HG02759 (cell line): Measurements from ENCODE around the gene GBE1.
A peak's percentile ranks its signal among the peaks of the same experiment; 100 is the strongest.
"Not testable (repeated sequence)": the region's sequence is repeated elsewhere in the genome, so short reads cannot be mapped to it uniquely, and the experiment has no call there.

Source experiments
- ATAC-seq: cut with Tn5 transposase; IDR thresholded peaks from one replicate; pipeline ENCODE4 v1.9.1; 2021; ENCODE audit warnings: mild to moderate bottlenecking, moderate library complexity; ENCODE audit not compliant: unreplicated experiment

Gene GBE1

DNA sequence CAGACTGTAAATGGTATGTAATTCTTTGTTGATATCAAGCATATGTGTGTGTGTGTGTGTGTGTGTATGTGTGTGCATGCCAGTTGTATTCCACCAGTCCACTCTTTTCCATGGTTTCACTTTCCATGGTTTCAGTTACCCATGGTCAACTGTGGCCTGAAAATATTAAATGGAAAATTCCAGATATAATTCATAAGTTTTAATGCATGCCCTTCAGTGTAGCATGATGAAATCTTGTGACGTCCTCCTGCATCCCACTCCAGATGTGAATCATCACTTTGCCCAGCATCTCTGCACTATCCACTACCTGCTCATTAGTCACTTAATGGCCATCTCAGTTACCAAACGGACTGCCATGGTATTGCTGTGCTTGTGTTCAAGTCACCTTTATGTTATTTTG, 215.9 kb downstream of the GBE1 start:
- no peak for ATAC-seq

DNA sequence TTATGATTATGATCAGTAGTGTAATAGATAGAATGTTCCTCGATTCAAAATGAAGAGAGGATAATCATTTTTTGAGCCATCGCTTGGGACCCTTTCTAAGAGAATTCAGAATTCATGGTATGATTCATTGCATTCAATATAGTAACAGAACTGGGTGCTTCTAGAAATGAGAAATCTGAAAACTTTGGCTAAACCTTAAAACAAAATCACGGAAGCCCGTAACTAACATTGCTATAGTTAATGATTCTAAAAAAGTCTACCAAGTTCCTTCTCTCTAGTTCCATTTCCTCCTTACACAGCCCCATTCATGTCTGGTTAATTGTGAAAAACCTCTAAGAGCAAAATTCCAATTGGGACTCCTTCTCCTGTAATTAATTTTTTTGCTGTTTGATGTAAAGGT, 217.1 kb downstream of the GBE1 start:
- no peak for ATAC-seq

DNA sequence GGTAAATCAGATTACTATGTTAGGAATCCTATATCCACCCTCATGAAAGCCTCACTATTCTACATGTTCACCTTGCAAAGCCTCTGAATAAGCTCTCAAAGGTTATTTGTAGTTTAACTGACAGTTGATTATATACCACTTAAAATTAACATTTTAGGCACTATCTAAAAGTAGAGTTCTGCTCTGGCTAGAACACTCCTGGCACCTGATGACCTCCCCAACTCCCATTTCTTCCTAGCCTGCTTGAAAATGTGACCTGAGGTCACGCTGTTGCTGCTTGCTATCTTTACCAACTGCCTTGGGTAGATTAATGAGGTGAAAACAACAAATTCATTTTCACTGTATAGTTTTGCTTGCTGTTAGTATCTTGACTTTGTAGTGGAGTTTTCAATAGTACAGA, 220.7 kb downstream of the GBE1 start:
- no peak for ATAC-seq

DNA sequence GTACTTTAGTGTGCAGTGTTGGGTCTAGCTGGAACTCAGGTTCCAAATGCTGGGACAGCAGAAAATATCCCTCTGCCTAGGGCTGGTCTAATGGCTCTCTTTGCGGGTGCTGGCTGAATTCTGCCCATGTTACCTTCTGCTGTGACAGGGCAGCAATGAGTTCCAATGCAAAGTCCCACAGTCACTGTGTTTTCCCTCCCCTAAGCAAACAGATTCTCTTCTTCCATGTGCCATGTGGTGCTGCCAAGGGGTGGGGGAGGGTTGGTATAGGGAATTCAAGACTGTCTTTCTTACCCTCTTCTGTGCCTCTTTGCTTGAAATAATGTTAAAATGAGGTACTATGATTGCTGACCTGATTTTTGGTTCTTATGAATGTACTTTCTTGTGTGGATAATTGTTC, 229.6 kb downstream of the GBE1 start:
- no peak for ATAC-seq

DNA sequence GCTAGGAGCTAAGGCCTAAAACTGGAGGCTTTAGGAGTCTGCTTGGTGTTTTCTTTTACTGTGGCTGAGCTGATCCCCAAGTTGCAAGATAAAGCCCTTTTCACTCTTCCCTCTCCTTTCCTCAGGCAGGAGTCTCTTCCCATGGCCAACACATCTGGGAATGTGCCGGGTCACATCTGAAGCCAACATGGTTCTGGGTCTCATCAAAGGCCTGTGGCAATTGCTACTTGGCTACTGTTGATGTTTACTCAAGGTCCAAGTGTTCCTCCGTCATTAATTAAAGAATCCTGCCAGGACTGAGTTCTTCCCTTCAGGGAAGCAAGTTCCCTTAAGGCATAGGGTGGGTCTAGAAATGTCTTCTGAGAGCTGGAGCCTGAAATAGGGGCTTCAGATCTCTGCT, 230.2 kb downstream of the GBE1 start:
- no peak for ATAC-seq

DNA sequence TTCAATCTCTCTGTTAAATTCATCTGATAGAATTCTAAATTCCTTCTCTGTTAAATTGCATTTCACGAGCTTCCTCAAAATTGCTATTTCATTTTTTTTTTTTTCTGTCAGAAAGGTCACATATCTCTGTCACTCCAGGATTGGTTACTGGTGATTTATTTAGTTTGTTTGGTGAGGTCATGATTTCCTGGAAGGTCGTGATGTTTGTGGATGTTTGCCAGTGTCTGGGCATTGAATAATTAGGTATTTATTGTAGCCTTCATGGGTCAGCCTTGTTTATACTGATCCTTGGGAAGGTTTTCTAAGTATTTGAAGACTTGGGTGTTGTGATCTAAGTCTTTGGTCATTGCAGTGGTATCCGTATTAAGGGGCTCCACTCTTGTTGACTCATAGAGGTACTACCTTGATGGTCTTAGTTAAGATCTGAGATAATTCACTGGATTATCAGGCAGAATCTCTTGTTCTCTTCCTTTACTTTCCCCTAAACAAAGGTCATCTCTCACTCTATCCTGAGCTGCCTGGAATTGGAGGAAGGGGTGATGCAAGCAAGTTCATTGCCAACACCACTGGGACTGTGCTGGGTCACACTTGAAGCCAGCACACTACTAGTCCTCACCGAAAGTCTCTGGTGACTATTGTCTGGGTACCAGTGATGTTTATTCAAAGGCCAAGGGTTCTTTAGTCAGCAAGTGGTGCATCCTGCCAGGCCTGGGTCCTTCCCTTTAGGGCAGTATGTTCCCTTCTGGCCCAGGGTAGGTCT, 231.1 kb downstream of the GBE1 start:
- no peak for ATAC-seq

DNA sequence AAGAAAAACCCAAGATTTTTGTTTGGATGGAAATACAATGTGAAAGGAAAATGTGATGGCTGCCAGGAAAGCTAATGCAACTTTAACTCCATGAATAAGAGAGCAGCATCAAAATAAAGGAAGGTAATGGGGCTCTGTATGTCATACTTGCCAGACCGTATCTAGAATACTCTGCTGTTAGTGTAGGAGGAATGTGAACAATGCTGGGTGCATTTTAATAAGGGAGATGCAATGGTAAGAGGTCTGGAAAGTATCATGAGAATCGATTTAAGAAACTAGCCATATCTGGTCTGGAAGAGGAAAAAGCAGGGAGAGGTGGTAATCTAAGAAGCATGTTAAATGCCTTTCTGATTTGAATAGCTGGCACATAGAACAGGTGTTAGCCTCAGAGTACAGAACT, 239.6 kb downstream of the GBE1 start:
- no peak for ATAC-seq

DNA sequence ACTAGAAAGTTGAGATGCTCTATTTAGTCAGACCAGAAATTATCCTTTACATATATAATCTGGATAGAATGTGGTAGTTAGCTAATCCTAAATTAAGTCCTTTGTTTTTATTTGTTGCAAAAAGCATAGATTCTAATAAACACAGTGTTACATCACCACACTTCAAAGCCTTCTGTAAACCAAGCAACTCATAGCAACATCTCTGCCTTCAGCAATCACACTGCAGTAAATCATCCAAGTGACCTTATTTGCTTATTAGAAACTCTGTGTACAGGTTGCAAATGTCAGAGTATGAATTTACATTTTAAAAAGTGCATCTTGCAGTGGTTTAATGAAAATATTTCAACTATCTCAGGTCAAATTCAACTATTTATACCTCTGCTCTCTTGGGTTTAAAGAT, 242.5 kb downstream of the GBE1 start:
- no peak for ATAC-seq

DNA sequence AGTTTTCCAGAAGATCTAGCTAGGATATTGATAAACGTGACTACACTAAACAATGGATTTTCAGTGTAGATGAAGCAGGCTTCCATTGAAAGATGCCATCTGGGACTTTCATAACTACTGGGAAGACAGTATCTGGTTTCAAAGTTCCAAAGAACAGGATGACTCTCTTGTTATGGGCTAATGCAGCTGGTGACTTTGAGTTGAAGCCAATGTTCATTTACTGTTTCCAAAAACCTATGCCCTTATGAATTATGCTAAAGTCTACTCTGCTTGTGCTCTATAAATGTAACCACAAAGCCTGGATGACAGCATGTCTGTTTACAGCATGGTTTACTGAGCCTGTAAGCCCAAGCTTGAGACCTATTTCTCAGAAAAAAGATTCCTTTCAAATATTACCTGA, 245.4 kb downstream of the GBE1 start:
- no peak for ATAC-seq

DNA sequence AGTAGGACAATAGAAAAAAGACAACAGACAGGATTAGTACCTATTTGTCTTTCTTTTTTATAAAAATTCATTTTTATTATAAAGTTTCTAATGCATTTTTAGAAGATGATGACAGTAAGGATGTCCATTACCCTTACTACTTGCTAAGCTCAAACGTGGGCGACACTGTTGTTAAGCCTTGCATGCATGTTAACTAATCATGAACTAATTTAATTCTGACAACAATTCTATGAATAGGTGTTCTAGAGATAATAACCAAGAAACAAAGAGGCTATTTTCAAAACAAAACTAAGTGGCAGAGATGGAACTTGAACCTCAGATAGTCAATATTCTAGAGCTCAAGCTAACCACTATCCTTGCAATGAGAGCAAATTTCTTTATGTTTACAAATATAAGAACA, 247.9 kb downstream of the GBE1 start:
- ATAC-seq, result no peak

DNA sequence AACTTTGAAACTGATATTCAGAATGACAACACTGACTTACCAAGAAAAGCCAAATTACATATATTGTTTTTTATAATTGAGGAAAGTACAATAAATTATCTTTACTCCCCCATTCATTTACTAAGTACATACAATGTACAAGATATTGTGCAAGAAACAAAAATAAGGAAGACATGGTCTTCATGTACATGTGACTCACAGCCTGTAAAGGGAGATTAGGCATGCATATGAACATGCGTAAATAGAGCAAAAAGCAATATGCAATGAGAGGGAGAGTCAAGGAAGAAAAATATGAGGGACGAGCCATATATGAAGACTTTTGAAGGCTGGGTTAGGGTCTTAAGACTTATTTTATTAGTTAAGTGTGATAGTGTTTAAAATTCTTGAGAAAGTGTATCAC, 258.4 kb downstream of the GBE1 start:
- ATAC-seq, result no peak

DNA sequence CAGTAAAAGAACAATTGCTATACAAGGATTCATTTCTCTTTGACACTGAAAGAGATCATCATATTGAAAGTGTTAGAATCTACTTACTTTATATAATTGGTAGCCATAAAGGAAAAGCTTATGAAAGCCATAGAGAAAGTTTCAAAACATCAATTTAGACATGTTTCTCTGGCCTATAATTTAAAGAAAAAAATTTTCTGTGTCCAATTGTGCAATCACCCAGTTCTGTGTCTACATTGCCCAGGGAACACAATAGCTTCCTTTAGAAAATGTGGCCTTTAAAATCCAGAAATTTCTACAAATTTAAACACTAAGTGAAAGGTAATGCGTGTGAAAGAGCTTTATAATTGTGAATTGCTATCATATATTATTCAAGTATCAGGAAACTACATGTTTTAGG, 259.2 kb downstream of the GBE1 start:
- no peak for ATAC-seq

DNA sequence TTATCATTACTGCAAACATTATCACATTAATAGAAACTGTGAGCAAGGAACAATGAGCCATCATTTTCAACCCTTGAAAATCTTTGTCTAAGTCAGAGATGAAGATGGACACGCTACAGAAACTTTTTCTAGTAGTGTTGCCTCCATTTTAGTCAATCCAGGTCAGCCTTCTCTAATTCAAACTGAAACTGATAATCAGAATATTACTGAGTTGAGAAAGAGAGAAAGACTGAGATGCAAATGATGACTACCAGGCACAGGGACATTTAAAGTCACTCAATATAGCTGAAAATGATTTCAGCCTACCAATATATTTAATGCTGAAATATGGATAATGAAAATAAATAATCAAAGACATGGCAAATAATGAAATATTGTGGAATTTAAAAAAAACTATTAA, 261.4 kb downstream of the GBE1 start:
- ATAC-seq, result peak; percentile 77

DNA sequence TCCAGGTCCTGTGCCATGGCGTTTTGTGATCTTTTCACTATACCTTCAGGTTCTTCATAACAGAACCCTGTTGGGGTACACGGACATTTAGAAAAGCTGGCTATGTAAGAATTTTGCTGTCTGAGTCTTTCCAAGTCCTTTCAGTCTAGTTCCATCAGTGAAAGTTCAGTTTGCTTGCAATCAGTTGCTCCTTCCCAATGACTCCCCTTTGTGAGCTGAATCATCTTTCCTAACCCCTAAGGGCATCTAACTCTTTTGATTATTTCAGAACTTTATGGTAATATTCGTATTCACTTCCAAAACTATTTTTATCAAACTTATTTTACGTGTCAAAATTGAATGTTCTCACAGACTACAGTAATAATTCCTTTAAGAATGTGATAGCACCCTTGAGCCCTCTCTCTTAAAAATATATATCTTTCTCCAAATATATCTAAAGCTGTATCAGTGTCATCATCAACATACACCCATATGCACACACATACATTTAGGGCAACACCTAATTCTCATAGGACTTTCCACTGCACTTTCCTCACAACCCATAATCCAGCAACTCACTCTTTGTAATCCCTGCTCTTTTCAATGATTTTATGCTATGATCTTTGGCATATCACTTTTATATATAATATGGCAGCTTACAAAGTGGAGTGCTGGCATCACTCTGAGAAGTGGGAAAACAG, 263.7 kb downstream of the GBE1 start:
- ATAC-seq, result no peak

DNA sequence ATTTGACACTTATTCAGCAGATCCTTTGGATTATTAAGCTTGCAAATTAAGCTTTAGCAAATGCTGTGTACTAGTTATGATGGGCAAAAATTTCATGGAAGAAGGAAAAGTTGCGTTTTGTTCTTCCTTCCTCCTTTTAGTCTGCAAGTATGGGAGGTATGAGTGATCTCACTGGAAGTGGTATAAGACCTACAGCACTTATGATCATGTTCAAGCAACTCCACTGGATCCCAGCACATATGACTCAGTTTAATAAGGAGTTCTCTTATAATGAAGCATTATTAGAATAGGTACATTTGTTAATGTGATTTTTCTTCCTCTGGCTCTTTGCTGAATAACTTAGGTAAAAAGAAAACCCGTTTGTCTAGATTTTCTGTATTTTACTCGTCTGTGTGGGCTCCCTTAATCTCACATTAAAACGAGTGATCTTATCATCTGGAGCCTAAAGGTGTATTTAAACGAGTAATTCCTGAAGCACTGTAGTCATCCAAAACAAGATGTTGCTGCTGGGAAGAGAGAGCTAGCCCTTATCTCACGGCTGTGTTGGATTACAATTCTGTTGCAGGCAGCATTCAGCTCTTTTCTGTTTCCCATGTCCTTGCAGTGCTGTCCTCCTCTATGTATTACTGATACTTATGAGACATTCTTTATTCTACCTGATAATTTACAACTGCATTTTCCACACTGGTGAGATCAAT, 264.9 kb downstream of the GBE1 start:
- no peak for ATAC-seq

DNA sequence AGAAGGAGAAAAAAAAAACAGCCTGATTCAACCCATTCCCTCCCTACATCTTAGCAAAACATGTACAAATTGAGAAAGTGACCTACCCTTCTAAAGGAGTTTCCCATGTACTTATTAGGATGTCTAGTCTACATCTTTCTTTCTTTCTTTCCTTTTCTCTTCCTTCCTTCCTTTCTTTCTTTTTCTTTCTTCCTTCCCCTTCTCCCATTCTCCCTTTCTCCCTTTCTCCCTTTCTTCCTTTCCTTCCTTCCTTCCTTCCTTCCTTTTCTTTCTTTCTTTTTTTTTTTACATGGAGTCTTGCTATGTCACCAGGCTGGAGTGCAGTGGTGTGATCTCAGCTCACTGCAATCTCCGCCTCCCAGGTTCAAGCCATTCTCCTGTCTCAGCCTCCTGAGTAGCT, 269.0 kb downstream of the GBE1 start:
- not testable (repeated sequence) for ATAC-seq

DNA sequence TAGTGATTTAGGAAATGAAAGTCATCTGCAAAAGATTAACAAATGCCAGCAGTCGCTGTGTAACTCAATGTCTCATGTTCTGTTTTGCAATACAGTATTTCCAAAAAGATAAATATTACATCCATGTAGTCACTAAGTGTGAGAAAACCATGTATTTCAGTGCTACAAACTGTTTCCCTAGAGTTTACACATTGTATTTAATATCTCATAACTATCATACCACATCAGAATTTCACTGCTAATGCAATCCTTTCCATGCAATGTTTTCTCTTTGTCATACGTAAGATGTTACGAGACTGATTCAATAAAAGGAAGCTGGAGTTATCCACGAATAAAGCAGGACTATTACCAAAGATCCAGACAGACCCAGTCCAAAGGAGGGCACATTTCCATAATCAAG, 269.4 kb downstream of the GBE1 start:
- no peak for ATAC-seq

DNA sequence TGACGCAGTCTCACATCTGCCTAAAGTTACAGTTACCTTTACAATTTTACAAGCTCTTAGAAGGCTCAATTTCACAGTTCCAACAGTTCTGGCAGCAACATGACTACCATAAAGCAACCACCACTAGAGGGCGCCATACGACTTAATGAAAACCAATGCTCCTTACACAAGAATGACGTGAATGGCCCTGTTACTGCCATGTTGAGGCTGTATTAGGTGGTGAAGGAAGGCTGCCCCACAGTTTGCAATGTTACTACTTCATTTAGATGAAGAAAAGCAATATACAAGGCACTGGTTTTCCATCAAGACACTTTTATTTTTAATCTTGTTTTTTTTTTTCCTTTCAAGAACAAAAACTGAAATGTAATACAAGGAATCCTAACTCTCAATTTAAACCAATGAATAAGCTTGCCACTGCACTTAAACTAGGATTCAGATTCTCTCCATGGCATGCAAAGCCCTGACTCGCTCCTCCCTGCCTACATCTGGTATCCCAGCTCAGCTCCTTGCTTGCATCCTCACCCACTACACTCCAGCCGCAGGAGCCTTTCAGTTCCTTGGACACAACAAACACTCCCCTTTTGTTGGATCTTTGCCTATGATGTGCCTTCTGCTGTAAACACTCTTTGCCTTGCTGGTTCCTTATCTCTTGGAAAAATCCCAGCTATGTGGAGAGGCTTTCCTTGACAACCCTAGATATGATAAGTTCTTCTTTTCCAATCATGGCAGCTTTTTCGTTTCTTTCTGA, 270.7 kb downstream of the GBE1 start:
- peak; percentile 90 for ATAC-seq

DNA sequence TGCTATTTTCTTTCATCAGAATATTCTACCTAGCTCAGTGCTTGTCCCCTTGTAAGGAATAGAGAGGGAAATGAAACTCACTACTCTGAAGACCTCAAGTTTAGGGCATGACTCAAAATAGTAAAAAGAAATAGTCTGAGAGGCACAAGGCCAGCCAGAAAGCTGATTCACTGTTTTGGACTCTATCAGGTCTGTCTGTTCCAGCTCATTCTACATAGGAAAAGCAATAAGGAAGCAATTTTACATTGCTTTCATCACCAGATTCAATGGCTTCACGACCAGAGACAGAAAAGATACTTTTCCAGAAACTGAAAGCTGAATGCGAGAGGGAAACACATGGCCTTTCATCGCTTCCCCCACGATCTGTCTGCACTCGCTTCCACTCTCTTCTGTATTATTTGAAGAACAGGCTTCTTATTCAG, 276.0 kb downstream of the GBE1 start:
- ATAC-seq, result peak; percentile 93

DNA sequence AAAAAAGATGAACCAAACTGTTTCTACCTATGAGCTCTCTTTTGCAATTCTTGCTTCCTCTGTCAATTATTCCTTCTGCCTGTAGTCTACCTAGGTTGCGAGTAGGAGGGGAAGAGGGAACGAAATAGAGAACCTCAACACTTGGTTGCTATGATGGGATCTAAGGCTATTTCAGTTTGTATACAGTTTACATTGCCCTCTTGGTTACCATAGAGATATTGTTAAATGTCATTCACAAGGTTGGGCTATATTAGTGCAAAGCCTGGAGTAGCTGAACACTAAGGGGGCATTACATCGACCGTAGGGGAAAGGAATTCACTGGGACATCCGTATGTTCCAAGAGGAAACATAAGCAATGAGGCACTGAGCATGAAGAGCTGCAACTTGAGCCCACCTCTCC, 276.9 kb downstream of the GBE1 start:
- no peak for ATAC-seq

DNA sequence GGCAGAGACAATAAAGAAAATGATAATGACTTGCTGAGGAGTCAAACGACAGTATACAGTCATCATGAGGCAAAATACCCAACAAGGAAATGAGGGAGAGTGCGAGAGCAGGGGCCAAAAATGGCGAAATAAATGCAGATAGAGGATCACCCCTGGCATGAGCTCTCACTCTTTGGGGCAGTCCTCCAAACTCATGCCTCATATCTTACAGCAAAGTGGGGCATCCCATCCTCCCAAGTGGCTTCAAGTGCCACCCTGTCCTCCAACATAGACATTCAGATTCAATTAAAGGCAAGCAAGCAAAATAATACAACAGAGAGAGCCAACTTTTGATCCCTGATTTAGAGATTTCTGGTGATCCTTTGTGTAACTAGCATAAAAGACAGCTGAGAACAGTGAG, 278.4 kb downstream of the GBE1 start:
- ATAC-seq, result no peak
